Osteocyte (in vitro differentiated cells): Measurements from ENCODE around the gene ACOX3. TPM values are rescaled to one million over a fixed set of nuclear protein-coding genes. Genes with fewer than 3 reads are reported as not detected.

ENCODE experiments used
- DNase-seq: peaks from one replicate; pipeline ENCODE4 v3.0.0; 2021; ENCODE audit warnings: mixed read lengths; ENCODE audit not compliant: unreplicated experiment; ENCODE audit errors: extremely low spot score
- H3K27ac Mint-ChIP-seq: one replicate; pipeline ENCODE4 v1.8.0; 2021; ENCODE audit warnings: mild to moderate bottlenecking, mixed read lengths; ENCODE audit not compliant: unreplicated experiment
- H3K27me3 Mint-ChIP-seq: one replicate; pipeline ENCODE4 v1.8.0; 2021; ENCODE audit warnings: mixed read lengths; ENCODE audit not compliant: unreplicated experiment
- H3K36me3 Mint-ChIP-seq: one replicate; pipeline ENCODE4 v1.8.0; 2021; ENCODE audit warnings: mixed read lengths; ENCODE audit not compliant: unreplicated experiment
- H3K4me1 Mint-ChIP-seq: one replicate; pipeline ENCODE4 v1.8.0; 2021; ENCODE audit warnings: mixed read lengths; ENCODE audit not compliant: unreplicated experiment
- H3K4me3 Mint-ChIP-seq: one replicate; pipeline ENCODE4 v1.8.0; 2021; ENCODE audit warnings: mild to moderate bottlenecking, moderate library complexity, mixed read lengths; ENCODE audit not compliant: unreplicated experiment
- H3K9me3 Mint-ChIP-seq: one replicate; pipeline ENCODE4 v1.8.0; 2021; ENCODE audit warnings: mixed read lengths; ENCODE audit not compliant: unreplicated experiment
- CTCF ChIP-seq: fragments of 200-600 bp; sonication (generic); IDR thresholded peaks from 2 replicates; pipeline ENCODE4 v1.5.0; 2021; ENCODE audit warnings: antibody characterized with exemption, mild to moderate bottlenecking, moderate library complexity
- total RNA-seq: library from RNA; stranded (reverse); gene quantifications from 2 replicates; pipeline ENCODE4 v1.2.1, GENCODE V29; 2021

Gene ACOX3
- total RNA-seq, 1 donor from 2014 or later, result 25.2 TPM

DNA sequence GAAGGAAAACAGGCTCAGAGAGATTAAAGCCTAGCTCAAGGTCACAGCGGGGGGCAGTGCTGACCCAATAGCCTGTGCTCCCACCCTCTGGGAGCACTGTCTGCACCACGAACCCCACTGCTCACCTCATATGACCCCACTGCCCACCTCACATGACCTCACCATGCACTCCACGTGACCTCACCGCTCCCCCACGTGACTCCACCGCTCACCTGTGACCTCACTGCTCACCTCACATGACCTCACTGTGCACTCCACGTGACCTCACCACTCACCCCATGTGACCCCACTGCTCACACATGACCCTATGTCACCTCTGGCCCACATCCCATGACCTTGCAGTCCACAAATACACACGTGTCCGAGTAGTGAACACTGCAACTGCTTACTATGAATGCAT is 55.4 kb downstream of the ACOX3 start:
- Mint-ChIP-seq H3K27me3 (no peaks in the 10 kb centered on the region), H3K36me3 (peaks cover 19% of the 10 kb centered on the region), H3K9me3 (no peaks in the 10 kb centered on the region), H3K4me1 (peaks cover 12% of the 10 kb centered on the region), H3K27ac (no peak overlapping the region), H3K4me3 (no peak overlapping the region)
- DNase-seq, result no peak
- TF ChIP-seq CTCF, result no peak

DNA sequence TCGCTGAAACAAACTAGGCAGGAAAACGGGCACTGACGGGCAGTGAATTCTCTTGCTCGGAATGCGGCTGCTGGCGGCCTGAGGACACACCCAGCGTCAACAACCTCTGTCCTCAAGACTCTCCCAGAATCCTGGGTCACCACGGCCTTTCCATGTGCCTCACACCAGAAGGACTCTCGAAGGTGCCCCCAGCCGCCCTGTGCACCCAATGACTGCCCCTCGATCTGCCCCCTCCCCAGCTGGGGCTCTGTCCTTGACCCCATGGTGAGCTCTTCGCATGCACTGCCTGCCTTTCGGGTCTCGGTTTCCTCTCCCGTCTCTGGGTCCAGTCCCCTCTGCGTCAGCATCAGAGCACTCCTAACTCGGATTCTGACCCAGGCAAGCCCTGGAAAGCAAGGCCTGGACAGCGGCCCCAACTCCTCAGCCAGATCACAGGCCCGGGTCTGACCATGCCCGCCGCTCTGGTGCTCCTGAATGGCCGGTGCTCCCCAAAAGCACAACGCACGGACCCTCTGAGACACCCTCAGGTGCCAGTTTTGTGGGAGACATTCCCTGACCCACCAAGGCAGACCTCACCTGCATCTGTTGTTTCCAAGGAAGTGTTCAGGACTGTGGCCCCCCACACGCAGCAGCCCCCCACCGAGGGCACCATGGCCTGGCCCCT is 56.0 kb downstream of the ACOX3 start:
- Mint-ChIP-seq H3K27ac (no peak overlapping the region), H3K9me3 (no peaks in the 10 kb centered on the region), H3K36me3 (peaks cover 19% of the 10 kb centered on the region), H3K27me3 (no peaks in the 10 kb centered on the region), H3K4me1 (peaks cover 12% of the 10 kb centered on the region), H3K4me3 (no peak overlapping the region)
- TF ChIP-seq CTCF, result no peak
- no peak for DNase-seq

DNA sequence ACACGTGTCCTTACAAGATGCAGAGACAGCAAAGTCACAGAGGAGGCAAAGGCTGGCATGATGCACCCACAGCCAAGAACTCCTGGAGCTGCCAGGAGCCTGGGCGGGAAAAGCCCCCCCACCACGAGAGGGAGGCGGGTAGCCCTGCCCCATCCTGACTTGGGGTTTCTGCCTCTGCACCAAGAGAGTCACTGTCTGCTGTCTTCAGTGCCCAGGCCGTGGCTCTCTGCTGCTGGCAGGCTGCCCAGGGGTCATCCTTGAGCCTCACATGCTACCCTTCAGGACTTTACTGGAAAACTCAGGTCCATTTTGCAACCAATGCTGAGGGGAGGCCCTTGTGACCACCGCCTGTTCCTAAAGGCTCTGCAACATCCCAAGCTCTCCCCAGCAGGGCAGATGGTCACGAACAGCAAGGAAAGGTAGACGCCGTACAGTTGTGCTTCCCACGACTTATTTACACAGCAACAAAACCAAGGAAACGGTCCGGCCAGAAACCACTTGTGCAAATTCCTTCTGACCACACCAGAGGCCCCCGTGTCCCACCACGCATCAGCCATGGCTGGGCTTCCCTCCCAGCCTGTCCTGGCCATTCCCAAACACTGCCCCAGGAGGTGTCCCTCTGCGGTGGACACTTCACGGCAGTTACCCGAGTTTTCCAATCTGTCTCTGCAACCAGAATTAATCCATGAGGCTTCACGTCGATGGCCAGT is 56.9 kb downstream of the ACOX3 start:
- no peak for TF ChIP-seq CTCF
- Mint-ChIP-seq H3K27me3 (no peaks in the 10 kb centered on the region), H3K27ac (peak overlapping the region; percentile 21), H3K4me1 (peaks cover 12% of the 10 kb centered on the region), H3K4me3 (no peak overlapping the region), H3K36me3 (peaks cover 19% of the 10 kb centered on the region), H3K9me3 (no peaks in the 10 kb centered on the region)
- no peak for DNase-seq

DNA sequence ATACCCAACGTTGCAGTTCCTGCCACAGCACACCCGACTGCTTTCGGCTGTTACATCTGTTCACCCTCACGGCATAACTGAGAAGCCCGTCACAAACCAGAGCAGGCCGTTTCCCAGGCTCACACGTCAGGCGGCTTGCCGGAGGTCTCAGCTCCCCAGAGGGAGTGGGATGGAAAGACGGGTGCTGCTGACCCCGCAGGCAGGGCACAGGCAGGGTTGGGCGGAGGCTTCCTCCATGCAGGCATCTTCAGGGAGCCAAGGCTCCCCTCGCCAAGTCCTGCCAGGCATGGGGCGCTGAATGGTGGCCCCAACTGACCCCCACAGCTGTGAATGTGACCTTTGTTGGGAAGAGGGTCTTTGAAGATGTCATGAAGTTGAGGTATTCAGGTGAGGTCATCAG is 57.5 kb downstream of the ACOX3 start:
- Mint-ChIP-seq H3K27ac (no peak overlapping the region), H3K9me3 (no peaks in the 10 kb centered on the region)

More for the DNA sequence above, 57.5 kb downstream of the ACOX3 start:
- Mint-ChIP-seq H3K36me3 (peaks cover 17% of the 10 kb centered on the region), H3K27me3 (no peaks in the 10 kb centered on the region), H3K4me1 (peaks cover 12% of the 10 kb centered on the region), H3K4me3 (no peak overlapping the region)
- no peak for TF ChIP-seq CTCF
- DNase-seq, result no peak
